Kidney (tissue), 14 donors: ENCODE results near the gene RABGGTA. TPM values are rescaled to one million over a fixed set of nuclear protein-coding genes. Genes with fewer than 3 reads are reported as not detected.

Experiments
- DNase-seq, 5 donors: peaks; one replicate each; pipeline ENCODE4 v3.0.0-alpha.2; 2013 to 2020
- FAIRE-seq: peaks from 2 replicates; lab custom pipeline; 2012; peaks lifted over from hg19 to GRCh38; lab: Jason Lieb, UNC
- H3K27ac ChIP-seq, 2 donors: one replicate each; pipeline ENCODE4 v1.7.0; 2013; ENCODE audit warnings: low read depth in 2 of 2, low read length in 2 of 2, inconsistent platforms in 1 of 2
- H3K27me3 ChIP-seq: one replicate; pipeline ENCODE4 v1.7.1; 2013; ENCODE audit warnings: low read length, inconsistent platforms; ENCODE audit not compliant: control insufficient read depth, insufficient read depth
- H3K36me3 ChIP-seq, 3 donors: one replicate each; pipeline versions ENCODE4 v1.7.0 to v1.7.1; 2013; ENCODE audit warnings: low read length in 3 of 3, control low read depth in 1 of 3, inconsistent platforms in 1 of 3; ENCODE audit not compliant: insufficient read depth in 3 of 3, control insufficient read depth in 2 of 3
- H3K4me1 ChIP-seq, 3 donors: one replicate each; pipeline versions ENCODE4 v1.7.0 to v1.7.1; 2013; ENCODE audit warnings: low read length in 3 of 3, inconsistent platforms in 1 of 3, low read depth in 1 of 3; ENCODE audit not compliant: control insufficient read depth in 2 of 3, insufficient read depth in 2 of 3
- H3K4me3 ChIP-seq, 3 donors: one replicate each; pipeline versions ENCODE4 v1.7.0 to v1.8.1; 2013; ENCODE audit warnings: low read length in 3 of 3, control low read depth in 1 of 3, inconsistent platforms in 1 of 3
- H3K9ac ChIP-seq, 3 donors: one replicate each; pipeline versions ENCODE4 v1.7.0 to v1.7.1; 2013; ENCODE audit warnings: low read length in 3 of 3, control low read depth in 1 of 3, inconsistent platforms in 1 of 3
- H3K9me3 ChIP-seq, 3 donors: one replicate each; pipeline versions ENCODE4 v1.7.0 to v1.7.1; 2013; ENCODE audit warnings: low read length in 3 of 3, control low read depth in 1 of 3, inconsistent platforms in 1 of 3; ENCODE audit not compliant: control insufficient read depth in 2 of 3, insufficient read depth in 1 of 3
- CTCF ChIP-seq: IDR thresholded peaks from 3 replicates; pipeline ENCODE4 v1.5.1; 2012; ENCODE audit warnings: mild to moderate bottlenecking, moderate library complexity, borderline replicate concordance; ENCODE audit not compliant: insufficient read depth; ENCODE audit errors: extremely low read depth
- intact Hi-C: fragments of 100-400 bp; cut with DNase I; formaldehyde crosslinking; loops from one replicate; pipeline ENCODE4 v1.11.1; 2022
- polyA plus RNA-seq: library from polyadenylated mRNA; stranded (reverse); fragments of 350-450 nt; fragmentation: Illumina TruSeq; extraction: RNeasy Lipid Tissue Mini Kit (QIAGEN cat#74804); gene quantifications from one replicate; pipeline ENCODE4 v1.2.3, GENCODE V29; 2014; ENCODE audit warnings: low read depth, low replicate concordance; ENCODE audit not compliant: insufficient read depth
- total RNA-seq: library from RNA; stranded (reverse); fragmentation: NEBNext Ultra II Directional; extraction: Animal tissue kit (Norgen Biotek cat#: 25700); gene quantifications from one replicate; pipeline ENCODE4 v1.2.1, GENCODE V29; 2021
- donor health status: control.
- donor health status: control.
- donor health status: control.
- donor health status: control.
- donor health status: control.
- donor health status: DM: yes; HTN: yes; CAD: no.
- donor health status: Normal renal cell carcinoma (clear cell type).

RABGGTA gene
- total and polyA plus RNA-seq, 2 donors from 2014 or later: 25.8 to 33.9 TPM

- FAIRE-seq (no peak), DNase-seq (peak in 1 of 5 donors; percentile 62)
- Histone ChIP-seq H3K36me3 (peaks cover 0 to 7% (median 7%) of the 10 kb centered on the region in 3 donors), H3K9ac (no peak overlapping the region), H3K9me3 (no peaks in the 10 kb centered on the region), H3K27ac (no peak overlapping the region), H3K4me3 (no peak overlapping the region), H3K4me1 (peaks cover 0 to 10% (median 0%) of the 10 kb centered on the region in 3 donors), H3K27me3 (no peaks in the 10 kb centered on the region)
- intact Hi-C loops: no loop called here
- TF ChIP-seq CTCF: no peak
These were observed 3.9 kb downstream of the RABGGTA start for GRCh38 chr14:24267516-24267915.

GRCh38 chr14:24266344-24267244 lies 4.8 kb downstream of the RABGGTA start:
- Histone ChIP-seq H3K36me3 (peaks cover 0 to 7% (median 7%) of the 10 kb centered on the region in 3 donors), H3K9me3 (no peaks in the 10 kb centered on the region), H3K27ac (no peak overlapping the region), H3K27me3 (no peaks in the 10 kb centered on the region), H3K4me3 (no peak overlapping the region), H3K4me1 (peaks cover 0 to 6% (median 0%) of the 10 kb centered on the region in 3 donors), H3K9ac (no peak overlapping the region)
- DNase-seq: peak in 1 of 5 donors; percentile 67
- no peak for FAIRE-seq
- no peak for TF ChIP-seq CTCF
- intact Hi-C loops: no loop called here

GRCh38 chr14:24264298-24264697 lies 7.1 kb downstream of the RABGGTA start:
- Histone ChIP-seq H3K4me1 (no peaks in the 10 kb centered on the region), H3K27me3 (no peaks in the 10 kb centered on the region), H3K9ac (no peak overlapping the region), H3K9me3 (no peaks in the 10 kb centered on the region), H3K27ac (no peak overlapping the region), H3K36me3 (peaks cover 0 to 7% (median 7%) of the 10 kb centered on the region in 3 donors), H3K4me3 (no peak overlapping the region)
- DNase-seq (peak in 2 of 5 donors; percentile 26 to 58), FAIRE-seq (no peak)
- intact Hi-C loops: no loop called here
- no peak for TF ChIP-seq CTCF
